OCI-LY1 (cell line): ENCODE results near the gene GADD45G.

ENCODE experiments used
- H2AFZ ChIP-seq: fragments of 200-600 bp; sonication (generic), shearing (Covaris generic); 2 replicates; pipeline ENCODE4 v1.6.0; 2014; ENCODE audit warnings: antibody characterized with exemption, mild to moderate bottlenecking, low read length
- H3F3A ChIP-seq: fragments of 200-600 bp; sonication (generic), shearing (Covaris generic); 2 replicates; pipeline ENCODE4 v1.6.0; 2014; ENCODE audit warnings: mild to moderate bottlenecking, antibody characterized with exemption, low read length, moderate library complexity; ENCODE audit not compliant: insufficient read depth
- H3K27ac ChIP-seq: fragments of 200-600 bp; sonication (generic); 2 replicates; pipeline ENCODE4 v1.5.1; 2014; ENCODE audit warnings: low read length, mixed run types, mild to moderate bottlenecking, low read depth; ENCODE audit not compliant: poor library complexity, severe bottlenecking
- H3K27me3 ChIP-seq: fragments of 200-600 bp; sonication (generic); 2 replicates; pipeline ENCODE4 v1.6.0; 2014; ENCODE audit warnings: antibody characterized with exemption, mild to moderate bottlenecking, low read length, moderate library complexity; ENCODE audit not compliant: insufficient read depth
- H3K36me3 ChIP-seq: fragments of 200-600 bp; sonication (generic); 2 replicates; pipeline ENCODE4 v1.6.1; 2014; ENCODE audit warnings: mild to moderate bottlenecking, antibody characterized with exemption, low read length, moderate library complexity, mixed read lengths; ENCODE audit not compliant: insufficient read depth
- H3K4me1 ChIP-seq: fragments of 200-600 bp; sonication (generic); 2 replicates; pipeline ENCODE4 v1.5.1; 2014; ENCODE audit warnings: mild to moderate bottlenecking, low read length, moderate library complexity; ENCODE audit not compliant: insufficient read depth, severe bottlenecking
- H3K4me2 ChIP-seq: fragments of 200-600 bp; sonication (generic), shearing (Covaris generic); 2 replicates; pipeline ENCODE4 v1.6.1; 2014; ENCODE audit warnings: low read length
- H3K4me3 ChIP-seq: fragments of 200-600 bp; sonication (generic); 2 replicates; pipeline ENCODE4 v1.5.1; 2014; ENCODE audit warnings: low read length, low read depth, mild to moderate bottlenecking, mixed read lengths; ENCODE audit not compliant: poor library complexity, severe bottlenecking
- H3K79me2 ChIP-seq: fragments of 200-600 bp; shearing (Covaris generic); 2 replicates; pipeline ENCODE4 v1.6.1; 2016; ENCODE audit warnings: mixed run types, low read length, mixed read lengths; ENCODE audit not compliant: insufficient read depth
- H3K9ac ChIP-seq: fragments of 200-600 bp; sonication (generic), shearing (Covaris generic); 2 replicates; pipeline ENCODE4 v1.6.1; 2014; ENCODE audit warnings: mild to moderate bottlenecking, low read length, mixed read lengths
- H3K9me2 ChIP-seq: fragments of 200-600 bp; sonication (generic), shearing (Covaris generic); 2 replicates; pipeline ENCODE4 v1.6.1; 2014; ENCODE audit warnings: low read depth, mild to moderate bottlenecking, low read length, mixed read lengths
- H3K9me3 ChIP-seq: fragments of 200-600 bp; shearing (Covaris generic); 2 replicates; pipeline ENCODE4 v1.6.1; 2014; ENCODE audit warnings: low read length, mixed read lengths
- H4K20me1 ChIP-seq: fragments of 200-600 bp; sonication (generic), shearing (Covaris generic); 2 replicates; pipeline ENCODE4 v1.6.0; 2016; ENCODE audit warnings: mild to moderate bottlenecking, low read length; ENCODE audit not compliant: insufficient read depth
- CTCF ChIP-seq: fragments of 200-600 bp; sonication (generic), shearing (Covaris generic); IDR thresholded peaks from 2 replicates; pipeline ENCODE4 v1.5.1; 2017; ENCODE audit warnings: mild to moderate bottlenecking, antibody characterized with exemption, low read length, moderate library complexity, mixed read lengths
- EZH2 ChIP-seq: fragments of 200-600 bp; sonication (generic), shearing (Covaris generic); IDR thresholded peaks from 2 replicates; pipeline ENCODE4 v1.8.0; 2017; ENCODE audit warnings: borderline replicate concordance, mixed run types, mild to moderate bottlenecking, antibody characterized with exemption, low read length, moderate library complexity, mixed read lengths

GADD45G gene

GRCh38 chr9:89633404-89633803 lies 28.6 kb downstream of the GADD45G start:
- no peak overlapping the region for H3K4me3 ChIP-seq
- no peaks in the 10 kb centered on the region for H3K79me2 ChIP-seq

GRCh38 chr9:89633920-89634319 lies 29.1 kb downstream of the GADD45G start:
- no peak overlapping the region for H3K4me3 ChIP-seq
- H3K4me1 ChIP-seq: no peaks in the 10 kb centered on the region
- H3K9ac ChIP-seq: no peak overlapping the region
- H3K27me3 ChIP-seq: no peaks in the 10 kb centered on the region
- no peaks in the 10 kb centered on the region for H3K79me2 ChIP-seq
- H3F3A ChIP-seq: no peaks in the 10 kb centered on the region
- no peaks in the 10 kb centered on the region for H3K9me2 ChIP-seq
- no peaks in the 10 kb centered on the region for H3K9me3 ChIP-seq
- H4K20me1 ChIP-seq: no peaks in the 10 kb centered on the region
- H3K4me2 ChIP-seq: no peak overlapping the region
- no peak overlapping the region for H2AFZ ChIP-seq
- no peak for TF ChIP-seq EZH2
- no peaks in the 10 kb centered on the region for H3K36me3 ChIP-seq
- no peak overlapping the region for H3K27ac ChIP-seq

More at GRCh38 chr9:89633404-89633803, 28.6 kb downstream of the GADD45G start:
- no peaks in the 10 kb centered on the region for H4K20me1 ChIP-seq
- no peak overlapping the region for H3K27ac ChIP-seq
- no peaks in the 10 kb centered on the region for H3F3A ChIP-seq
- no peaks in the 10 kb centered on the region for H3K9me3 ChIP-seq
- no peak overlapping the region for H3K4me2 ChIP-seq
- no peaks in the 10 kb centered on the region for H3K4me1 ChIP-seq
- no peaks in the 10 kb centered on the region for H3K27me3 ChIP-seq
- H3K9me2 ChIP-seq: no peaks in the 10 kb centered on the region
- no peak overlapping the region for H3K9ac ChIP-seq
- no peak overlapping the region for H2AFZ ChIP-seq
- H3K36me3 ChIP-seq: no peaks in the 10 kb centered on the region
- TF ChIP-seq CTCF (no peak), EZH2 (no peak)

- Histone ChIP-seq H2AFZ (no peak overlapping the region), H3F3A (no peaks in the 10 kb centered on the region), H3K36me3 (no peaks in the 10 kb centered on the region), H3K9me2 (no peaks in the 10 kb centered on the region), H3K4me2 (no peak overlapping the region), H3K9ac (no peak overlapping the region), H3K4me3 (no peak overlapping the region), H3K27me3 (no peaks in the 10 kb centered on the region), H3K79me2 (no peaks in the 10 kb centered on the region), H3K9me3 (no peaks in the 10 kb centered on the region), H3K4me1 (no peaks in the 10 kb centered on the region), H4K20me1 (no peaks in the 10 kb centered on the region), H3K27ac (no peak overlapping the region)
- no peak for TF ChIP-seq EZH2
- TF ChIP-seq CTCF: no peak
Observed at GRCh38 chr9:89634995-89635742, 30.4 kb downstream of the GADD45G start.

GRCh38 chr9:89635816-89636215 lies 31.0 kb downstream of the GADD45G start:
- Histone ChIP-seq H3K4me1 (no peaks in the 10 kb centered on the region), H3K9me2 (no peaks in the 10 kb centered on the region), H3F3A (no peaks in the 10 kb centered on the region), H3K9ac (no peak overlapping the region), H3K27me3 (no peaks in the 10 kb centered on the region), H3K9me3 (no peaks in the 10 kb centered on the region), H3K79me2 (no peaks in the 10 kb centered on the region), H3K4me2 (no peak overlapping the region), H4K20me1 (no peaks in the 10 kb centered on the region), H2AFZ (no peak overlapping the region), H3K27ac (no peak overlapping the region), H3K4me3 (no peak overlapping the region), H3K36me3 (no peaks in the 10 kb centered on the region)
- TF ChIP-seq EZH2 (no peak), CTCF (no peak)
